ENCODE measurements around the gene WDR91.
"Not testable (repeated sequence)": the region's sequence is repeated elsewhere in the genome, so short reads cannot be mapped to it uniquely, and the experiment has no call there.

The WDR91 gene

GRCh38 chr7:135178364-135178763, 33.0 kb downstream of the WDR91 start:
- DNase-seq: no peak

DNA sequence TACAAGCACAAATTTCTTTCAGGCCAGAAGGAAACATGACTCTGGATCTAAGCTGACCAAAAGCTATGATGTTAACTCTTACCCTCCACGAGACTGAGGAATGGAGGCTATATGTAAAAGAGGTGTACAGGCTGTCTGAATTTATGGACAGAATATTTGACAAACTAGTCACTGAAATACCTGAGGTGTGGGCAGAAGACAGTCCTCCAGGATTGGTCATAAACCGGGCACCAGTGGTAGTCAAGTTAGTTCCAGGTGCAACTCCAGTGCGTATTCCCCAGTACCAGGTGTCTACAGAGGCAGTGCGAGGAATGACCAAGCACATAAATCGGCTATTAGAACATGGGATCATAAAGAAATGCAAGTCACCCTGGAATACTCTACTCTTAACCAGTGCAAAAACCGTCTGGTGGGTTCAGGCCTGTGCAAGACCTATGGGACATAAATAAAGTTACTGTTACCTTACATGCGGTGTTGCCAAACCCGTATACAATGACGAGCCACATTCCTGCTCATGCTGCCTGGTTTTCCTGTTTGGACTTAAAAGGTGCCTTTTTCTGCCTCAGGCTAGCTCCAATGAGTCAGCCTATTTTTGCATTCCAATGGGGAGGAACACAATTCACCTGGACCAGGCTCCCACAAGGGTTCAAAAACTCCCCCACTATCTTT, 34.2 kb downstream of the WDR91 start:
- DNase-seq: no peak

GRCh38 chr7:135175931-135176330, 35.4 kb downstream of the WDR91 start:
- no peak for DNase-seq

- DNase-seq: no peak
These were observed 36.4 kb downstream of the WDR91 start for GRCh38 chr7:135174941-135175340.

DNA sequence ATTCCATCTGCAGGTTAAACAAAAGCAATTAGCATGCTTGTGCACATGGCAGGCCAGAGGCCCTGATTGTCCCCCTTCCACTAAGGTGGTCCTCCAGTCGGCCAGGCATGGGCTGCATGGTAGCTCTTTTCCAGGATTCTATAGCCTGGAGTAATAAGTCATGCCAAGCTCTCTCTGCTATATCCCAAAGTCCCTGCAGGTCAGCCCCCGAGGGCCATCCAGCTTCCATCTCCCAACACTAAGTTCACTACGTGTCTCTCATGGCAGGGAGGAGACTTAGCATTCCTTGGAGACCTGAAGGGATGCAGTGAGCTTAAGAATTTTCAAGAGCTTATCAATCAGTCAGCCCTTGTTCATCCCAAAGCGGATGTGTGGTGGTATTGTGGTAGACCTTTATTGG, 37.4 kb downstream of the WDR91 start:
- not testable (repeated sequence) for DNase-seq

DNA sequence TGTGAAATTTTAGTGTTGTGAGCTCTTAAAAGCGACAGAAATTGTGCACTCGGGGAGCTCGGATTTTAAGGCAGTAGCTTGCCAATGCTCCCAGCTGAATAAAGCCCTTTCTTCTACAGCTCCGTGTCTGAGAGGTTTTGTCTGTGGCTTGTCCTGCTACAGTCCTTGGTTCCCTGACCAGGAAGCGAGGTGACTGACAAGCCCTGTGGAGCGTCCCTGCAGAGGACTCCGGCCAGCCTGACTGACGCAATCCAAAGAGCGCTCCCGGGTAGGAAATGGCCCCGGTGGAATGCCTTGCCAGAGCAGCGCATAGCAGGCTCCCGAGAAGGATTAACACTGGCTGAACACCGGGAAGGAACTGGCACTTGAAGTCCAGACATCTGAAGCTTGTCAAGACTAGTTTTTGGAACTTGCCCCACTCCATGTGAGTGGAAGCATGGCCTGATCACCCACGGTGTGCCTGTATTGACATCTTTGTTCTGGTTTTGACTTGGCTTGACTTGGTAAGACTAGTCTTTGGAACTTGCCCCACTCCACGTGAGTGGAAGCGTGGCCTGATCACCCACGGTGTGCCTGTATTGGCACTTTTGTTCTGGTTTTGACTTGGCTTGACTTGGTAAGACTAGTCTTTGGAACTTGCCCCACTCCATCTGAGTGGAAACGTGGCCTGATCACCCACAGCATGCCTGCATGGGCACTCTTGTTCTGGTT, 39.6 kb downstream of the WDR91 start:
- not testable (repeated sequence) for DNase-seq

- DNase-seq: not testable (repeated sequence)
These were observed 40.3 kb downstream of the WDR91 start for GRCh38 chr7:135170998-135171481.

- peak; percentile 80 for DNase-seq
These were observed 40.9 kb downstream of the WDR91 start, which contains the start of gene CYREN for GRCh38 chr7:135170274-135170997. Gene CYREN (minus strand): TSS chr7:135170707. CDS start chr7:135168922, 1,785 bp downstream.

GRCh38 chr7:135169964-135170273, 41.4 kb downstream of the WDR91 start:
- no peak for DNase-seq

- DNase-seq: no peak
These were observed 42.0 kb downstream of the WDR91 start for GRCh38 chr7:135169141-135169963.

DNA sequence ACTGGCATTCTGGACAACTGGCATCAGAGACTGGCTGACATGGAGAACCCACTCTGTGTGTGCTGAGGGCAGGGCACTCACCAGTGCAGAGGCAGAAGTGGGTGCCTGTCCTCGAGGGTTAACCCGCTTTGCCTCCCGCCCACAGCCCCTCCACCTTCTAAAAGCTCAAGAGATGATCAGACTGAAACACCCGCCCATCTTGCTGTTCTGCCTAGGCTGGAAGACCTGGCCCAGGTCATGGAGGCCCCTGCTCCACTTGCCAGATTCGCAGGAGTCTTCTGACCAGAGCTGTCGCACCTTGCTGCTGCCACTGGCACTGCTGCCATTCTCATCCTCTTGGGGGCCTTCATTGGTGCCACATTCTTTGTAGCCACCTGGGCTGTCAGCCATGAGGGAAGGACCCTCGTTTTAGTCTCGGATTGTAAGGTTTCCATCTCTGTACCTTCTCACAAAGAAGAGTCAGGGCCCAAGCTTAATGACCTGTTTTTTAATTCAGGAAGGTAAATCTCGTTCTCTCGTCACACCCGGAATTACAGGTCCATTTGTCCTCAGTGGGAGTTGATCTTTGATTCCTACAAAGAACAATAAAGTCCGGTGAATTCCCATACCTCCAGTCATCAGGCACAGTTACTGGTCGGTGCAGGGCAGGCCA, 42.7 kb downstream of the WDR91 start:
- no peak for DNase-seq

GRCh38 chr7:135168001-135168400, 43.3 kb downstream of the WDR91 start:
- no peak for DNase-seq

DNA sequence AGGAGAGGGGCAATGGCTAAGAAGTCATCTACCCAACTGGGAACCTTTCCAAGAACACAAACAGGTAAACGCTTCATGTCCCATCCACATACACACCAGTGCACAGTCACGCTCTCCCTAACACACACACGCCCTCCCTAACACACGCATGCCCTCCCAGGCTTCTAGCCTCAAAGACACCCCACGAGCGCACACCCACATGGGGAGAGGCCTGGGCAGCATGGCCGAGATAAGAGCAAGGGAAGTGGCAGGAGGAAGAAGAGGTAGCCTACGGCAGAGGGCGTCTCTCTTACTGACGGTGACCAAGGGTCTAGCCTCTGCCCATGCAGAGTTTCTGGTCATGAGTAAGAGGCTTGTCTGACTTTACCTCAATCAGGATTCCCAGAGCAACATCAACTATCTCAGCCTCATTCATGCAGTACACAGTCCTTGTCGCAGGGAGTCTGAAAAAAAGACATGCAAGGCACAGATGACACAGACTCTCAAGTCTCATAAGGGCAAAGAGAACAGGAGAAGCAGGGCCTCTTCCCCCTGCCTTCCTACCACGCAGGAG, 43.9 kb downstream of the WDR91 start:
- DNase-seq: no peak

DNA sequence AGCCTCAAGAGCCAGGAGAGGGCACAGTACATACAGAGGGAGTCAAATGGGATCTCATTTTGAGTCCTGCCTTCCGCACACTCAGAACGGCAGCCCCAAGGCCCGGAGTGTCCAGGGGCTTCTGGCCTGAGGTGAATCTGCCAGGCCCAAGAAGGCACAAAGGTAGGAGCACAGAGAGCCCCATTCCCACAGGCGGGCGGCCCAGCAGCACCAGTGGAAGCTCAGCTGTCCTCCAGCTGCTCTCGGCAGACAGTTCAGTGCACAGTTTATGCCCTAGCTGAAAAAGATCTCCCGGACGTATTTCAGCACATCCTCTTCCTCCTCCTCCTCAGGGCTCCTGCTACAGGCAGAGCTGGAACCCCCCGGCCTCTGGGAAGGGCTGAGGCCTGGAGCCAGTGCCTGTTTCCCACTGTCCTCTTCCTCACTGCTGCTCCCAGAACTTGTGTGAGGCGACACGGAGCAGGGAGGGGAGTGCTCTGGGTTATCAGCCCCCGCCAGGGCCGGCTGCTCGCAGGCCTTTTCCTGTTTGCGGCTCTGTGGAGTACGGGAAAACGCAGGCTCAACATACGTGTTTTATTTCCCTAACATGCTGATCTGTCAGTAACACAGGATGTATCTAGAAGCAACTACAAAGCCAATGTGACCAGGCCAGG, 44.9 kb downstream of the WDR91 start:
- no peak for DNase-seq

DNA sequence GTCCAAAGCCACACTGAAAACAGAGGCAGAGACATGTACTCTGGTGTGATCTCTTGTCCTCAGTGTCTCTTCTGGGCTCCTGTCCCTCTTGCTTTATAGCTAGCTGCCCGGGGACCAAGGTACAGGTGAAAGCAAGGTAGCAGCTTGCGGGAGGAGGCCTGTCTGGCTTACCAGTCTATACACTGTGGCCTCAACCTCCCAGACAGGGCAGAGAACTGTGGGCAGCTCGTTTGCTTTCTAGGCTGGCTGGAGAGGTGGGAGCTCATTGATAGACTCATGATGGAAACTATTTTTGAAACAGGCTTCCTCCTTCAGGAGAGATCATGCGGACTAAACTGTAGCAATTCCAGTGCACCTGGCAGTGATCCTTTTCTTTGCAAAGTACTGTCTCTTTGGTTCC, 45.5 kb downstream of the WDR91 start:
- DNase-seq: no peak

- no peak for DNase-seq
These were observed 46.8 kb downstream of the WDR91 start for GRCh38 chr7:135164357-135165061.

DNA sequence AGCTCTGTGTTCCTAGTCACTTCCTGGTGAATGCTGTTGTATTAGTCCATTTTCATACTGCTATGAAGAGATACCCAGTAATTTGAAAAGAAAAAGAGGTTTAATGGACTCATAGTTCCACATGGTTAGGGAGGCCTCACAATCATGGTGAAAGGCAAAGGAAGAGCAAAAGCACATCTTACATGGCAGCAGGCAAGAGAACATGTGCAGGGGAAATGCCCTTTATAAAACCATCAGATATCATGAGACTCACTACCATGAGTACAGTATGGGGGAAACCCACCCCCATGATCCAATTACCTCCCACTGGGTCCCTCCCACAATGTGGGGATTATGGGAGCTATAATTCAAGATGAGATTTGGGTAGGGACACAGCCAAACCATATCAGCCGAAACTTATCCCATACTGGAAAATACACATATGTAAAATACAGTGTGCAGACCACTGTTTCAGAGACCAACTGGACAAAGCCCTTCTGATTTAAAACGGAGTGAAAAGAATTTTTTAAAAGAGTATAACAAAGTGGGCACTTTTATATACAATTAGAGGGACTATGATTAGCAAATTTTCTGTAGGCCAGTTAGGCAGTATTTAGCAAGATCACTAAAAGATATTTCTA, 48.8 kb downstream of the WDR91 start:
- DNase-seq: no peak

DNA sequence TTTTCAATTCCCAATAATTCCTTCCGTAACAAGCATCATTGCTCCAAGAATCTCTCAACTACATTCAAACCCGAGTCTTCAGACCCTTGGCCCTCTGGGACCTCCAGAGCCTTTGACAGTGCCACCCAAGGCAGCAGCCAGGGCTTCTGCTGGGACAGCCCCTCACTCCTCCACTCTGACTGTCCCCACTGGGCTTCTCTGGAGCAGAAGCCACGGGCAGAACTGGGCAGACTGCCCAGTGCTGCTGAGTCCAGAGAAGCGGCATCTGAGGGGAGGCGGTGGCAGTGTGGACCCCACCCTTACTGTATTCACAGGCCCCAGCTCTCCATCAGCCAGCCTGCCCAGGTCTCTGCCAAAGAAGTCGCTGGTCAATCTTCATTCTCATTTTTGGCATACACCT, 49.7 kb downstream of the WDR91 start:
- DNase-seq: no peak

GRCh38 chr7:135160858-135161653, 50.3 kb downstream of the WDR91 start:
- no peak for DNase-seq
